ENCODE measurements around the gene STPG4.

STPG4 gene

GRCh38 chr2:47160660-47161059, 5.6 kb upstream of the STPG4 start:
- POLR2A ChIA-PET: no interaction called here

GRCh38 chr2:47160211-47160610, 5.1 kb upstream of the STPG4 start:
- TF ChIP-seq REPIN1 (tag by site-specific recombination; IDR thresholded peaks at IDR 0.05; ENCODE audit: low read depth) (no peak), ZSCAN5A (tag by site-specific recombination; IDR thresholded peaks at IDR 0.05) (no peak), ZNF830 (tag by site-specific recombination; IDR thresholded peaks at IDR 0.05; ENCODE audit: low read depth) (no peak), MYNN (tag by site-specific recombination; IDR thresholded peaks at IDR 0.05; ENCODE audit: borderline replicate concordance) (no peak), SCRT1 (tag by site-specific recombination; IDR thresholded peaks at IDR 0.05; ENCODE audit: borderline replicate concordance) (no peak), ZNF791 (tag by site-specific recombination; IDR thresholded peaks at IDR 0.05) (no peak), ZBTB8A (tag by site-specific recombination; IDR thresholded peaks at IDR 0.05) (no peak), RBAK (tag by site-specific recombination; IDR thresholded peaks at IDR 0.05) (no peak), ZNF677 (tag by site-specific recombination; IDR thresholded peaks at IDR 0.05) (no peak), ZFP37 (tag by site-specific recombination; IDR thresholded peaks at IDR 0.05) (no peak)
- Histone ChIP-seq H3K36me3 (ENCODE audit: control insufficient read depth in 2 of 2, insufficient read depth in 1 of 2, low read length in 2 of 2) (peaks cover 42 to 67% of the 10 kb centered on the region in 2 experiments), H3K9me3 (ENCODE audit: control insufficient read depth, insufficient read depth, low read depth, low read length) (no peaks in the 10 kb centered on the region), H3K27ac (ENCODE audit: extremely low read depth, low read depth, low read length) (no peak overlapping the region), H3K4me3 (ENCODE audit: low read depth, low read length) (no peak overlapping the region), H3K4me1 (ENCODE audit: control insufficient read depth, insufficient read depth, low read length) (no peaks in the 10 kb centered on the region; the same call in 1 of the 2 replicates)
- ChIA-PET CTCF (no interaction called here), POLR2A (no interaction called here)

More at GRCh38 chr2:47160660-47161059, 5.6 kb upstream of the STPG4 start:
- no peaks in the 10 kb centered on the region for H3K9me3 ChIP-seq (ENCODE audit: control insufficient read depth, insufficient read depth, low read depth, low read length)
- CTCF ChIA-PET: no interaction called here
- TF ChIP-seq SP7 (tag by site-specific recombination; IDR thresholded peaks at IDR 0.05) (no peak), ZNF362 (tag by site-specific recombination; IDR thresholded peaks at IDR 0.05) (peak; percentile 71; the same call in 1 of the 2 replicates)
- H3K27ac ChIP-seq (ENCODE audit: extremely low read depth, low read depth, low read length): no peak overlapping the region
- H3K4me1 ChIP-seq (ENCODE audit: control insufficient read depth, insufficient read depth, low read length): no peaks in the 10 kb centered on the region; the same call in 1 of the 2 replicates
- H3K36me3 ChIP-seq (ENCODE audit: control insufficient read depth in 2 of 2, insufficient read depth in 1 of 2, low read length in 2 of 2): peaks cover 43 to 72% of the 10 kb centered on the region in 2 experiments
- H3K4me3 ChIP-seq (ENCODE audit: low read depth, low read length): no peak overlapping the region

- TF ChIP-seq ZNF148 (tag by site-specific recombination; IDR thresholded peaks at IDR 0.05; ENCODE audit: borderline replicate concordance) (no peak), ZNF335 (tag by site-specific recombination; conservative IDR thresholded peaks at IDR 0.05) (no peak), ZNF366 (tag by site-specific recombination; conservative IDR thresholded peaks at IDR 0.05) (peak; percentile 35; the same call in 1 of the 2 replicates), ZFHX2 (tag by site-specific recombination; conservative IDR thresholded peaks at IDR 0.05) (no peak), ZNF121 (tag by site-specific recombination; IDR thresholded peaks at IDR 0.05) (no peak), PRDM1 (tag by site-specific recombination; IDR thresholded peaks at IDR 0.05) (peak; percentile 79)
- POLR2A ChIA-PET: no interaction called here
- Histone ChIP-seq H3K27ac (ENCODE audit: extremely low read depth, low read depth, low read length) (no peak overlapping the region), H3K9me3 (ENCODE audit: control insufficient read depth, insufficient read depth, low read depth, low read length) (no peaks in the 10 kb centered on the region), H3K36me3 (ENCODE audit: control insufficient read depth in 2 of 2, insufficient read depth in 1 of 2, low read length in 2 of 2) (peaks cover 42 to 61% of the 10 kb centered on the region in 2 experiments), H3K4me3 (ENCODE audit: low read depth, low read length) (no peak overlapping the region), H3K4me1 (ENCODE audit: control insufficient read depth, insufficient read depth, low read length) (no peaks in the 10 kb centered on the region; the same call in 1 of the 2 replicates)
- CTCF ChIA-PET: interaction anchor here (0.8 kb wide), 1 partner anchor 163 kb away, joined by 5 read pairs; no protein-coding TSS in a partner anchor
Observed at GRCh38 chr2:47159627-47160026, 4.5 kb upstream of the STPG4 start.

All from HEK293 (cell line).